ENCODE results near the gene CCL20.

Gene CCL20

DNA sequence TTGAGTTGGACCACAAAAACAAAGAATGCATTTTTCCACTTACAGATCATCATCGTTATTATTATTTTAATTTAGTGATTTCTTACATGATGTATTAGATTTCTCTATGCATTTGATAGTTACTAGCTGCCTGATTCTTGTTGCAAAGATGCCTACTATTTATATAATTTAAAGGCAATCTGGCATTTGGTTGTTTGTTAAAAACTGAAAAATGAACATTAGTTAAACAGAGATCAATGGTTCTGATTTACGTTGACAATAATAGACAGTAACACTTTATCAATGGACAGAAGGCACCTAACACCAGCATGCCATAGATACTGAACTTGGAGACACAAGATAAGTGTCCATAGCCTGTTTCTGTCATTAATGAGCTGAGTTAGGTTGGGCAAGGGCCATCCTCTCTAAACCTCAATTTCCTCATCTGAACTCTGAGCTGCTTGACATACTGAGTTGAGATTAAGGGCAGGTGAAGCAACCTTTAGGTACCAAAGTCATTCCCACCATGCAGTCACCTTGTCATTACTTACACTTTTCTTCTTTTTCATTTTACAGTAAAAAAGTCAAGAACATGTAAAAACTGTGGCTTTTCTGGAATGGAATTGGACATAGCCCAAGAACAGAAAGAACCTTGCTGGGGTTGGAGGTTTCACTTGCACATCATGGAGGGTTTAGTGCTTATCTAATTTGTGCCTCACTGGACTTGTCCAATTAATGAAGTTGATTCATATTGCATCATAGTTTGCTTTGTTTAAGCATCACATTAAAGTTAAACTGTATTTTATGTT lies 3.1 kb downstream of the CCL20 start:
- CTCF ChIA-PET, result interaction anchor here (0.9 kb wide), 1 partner anchor 50 kb away, joined by 3 read pairs; no protein-coding TSS in a partner anchor
- Histone ChIP-seq H3K9me3 (ENCODE audit: control insufficient read depth, insufficient read depth, low read depth, low read length) (no peaks in the 10 kb centered on the region), H3K4me3 (ENCODE audit: low read depth, low read length) (no peak overlapping the region), H3K4me1 (ENCODE audit: control insufficient read depth, insufficient read depth, low read length) (no peaks in the 10 kb centered on the region; the same call in 1 of the 2 replicates), H3K36me3 (ENCODE audit: control insufficient read depth in 2 of 2, insufficient read depth in 1 of 2, low read length in 2 of 2) (no peaks in the 10 kb centered on the region), H3K27ac (ENCODE audit: extremely low read depth, low read depth, low read length) (no peak overlapping the region)
- POLR2A ChIA-PET, result no interaction called here
- TF ChIP-seq ZNF530 (tag by site-specific recombination; IDR thresholded peaks at IDR 0.05; ENCODE audit: low read depth) (no peak), GLIS2 (tag by site-specific recombination; IDR thresholded peaks at IDR 0.05) (no peak), ZNF211 (tag by site-specific recombination; IDR thresholded peaks at IDR 0.05; ENCODE audit: low read depth) (no peak), ZNF473 (tag by site-specific recombination; IDR thresholded peaks at IDR 0.05) (no peak), ZNF555 (tag by site-specific recombination; conservative IDR thresholded peaks at IDR 0.05) (no peak), OVOL3 (tag by site-specific recombination; IDR thresholded peaks at IDR 0.05) (no peak), ZFHX2 (tag by site-specific recombination; conservative IDR thresholded peaks at IDR 0.05) (no peak), ZNF248 (tag by site-specific recombination; IDR thresholded peaks at IDR 0.05) (no peak), ZNF132 (tag by site-specific recombination; IDR thresholded peaks at IDR 0.05; ENCODE audit: borderline replicate concordance) (no peak), ZNF37A (tag by site-specific recombination; IDR thresholded peaks at IDR 0.05) (no peak), SALL2 (tag by site-specific recombination; IDR thresholded peaks at IDR 0.05; ENCODE audit: borderline replicate concordance) (no peak), MEIS1 (CRISPR knock-in tag; IDR thresholded peaks at IDR 0.05; ENCODE audit: borderline replicate concordance) (no peak), ZNF654 (tag by site-specific recombination; IDR thresholded peaks at IDR 0.05; ENCODE audit: low read depth) (no peak), ZNF366 (tag by site-specific recombination; conservative IDR thresholded peaks at IDR 0.05) (no peak), ZNF791 (tag by site-specific recombination; IDR thresholded peaks at IDR 0.05) (no peak), ZNF138 (tag by site-specific recombination; IDR thresholded peaks at IDR 0.05; ENCODE audit: borderline replicate concordance) (no peak)
- TF ChIP-seq, protein P1, sequence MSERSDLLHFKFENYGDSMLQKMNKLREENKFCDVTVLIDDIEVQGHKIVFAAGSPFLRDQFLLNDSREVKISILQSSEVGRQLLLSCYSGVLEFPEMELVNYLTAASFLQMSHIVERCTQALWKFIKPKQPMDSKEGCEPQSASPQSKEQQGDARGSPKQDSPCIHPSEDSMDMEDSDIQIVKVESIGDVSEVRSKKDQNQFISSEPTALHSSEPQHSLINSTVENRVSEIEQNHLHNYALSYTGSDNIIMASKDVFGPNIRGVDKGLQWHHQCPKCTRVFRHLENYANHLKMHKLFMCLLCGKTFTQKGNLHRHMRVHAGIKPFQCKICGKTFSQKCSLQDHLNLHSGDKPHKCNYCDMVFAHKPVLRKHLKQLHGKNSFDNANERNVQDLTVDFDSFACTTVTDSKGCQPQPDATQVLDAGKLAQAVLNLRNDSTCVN (tag by site-specific recombination; optimal IDR thresholded peaks at IDR 0.05), result no peak
- TF ChIP-seq, protein P2, sequence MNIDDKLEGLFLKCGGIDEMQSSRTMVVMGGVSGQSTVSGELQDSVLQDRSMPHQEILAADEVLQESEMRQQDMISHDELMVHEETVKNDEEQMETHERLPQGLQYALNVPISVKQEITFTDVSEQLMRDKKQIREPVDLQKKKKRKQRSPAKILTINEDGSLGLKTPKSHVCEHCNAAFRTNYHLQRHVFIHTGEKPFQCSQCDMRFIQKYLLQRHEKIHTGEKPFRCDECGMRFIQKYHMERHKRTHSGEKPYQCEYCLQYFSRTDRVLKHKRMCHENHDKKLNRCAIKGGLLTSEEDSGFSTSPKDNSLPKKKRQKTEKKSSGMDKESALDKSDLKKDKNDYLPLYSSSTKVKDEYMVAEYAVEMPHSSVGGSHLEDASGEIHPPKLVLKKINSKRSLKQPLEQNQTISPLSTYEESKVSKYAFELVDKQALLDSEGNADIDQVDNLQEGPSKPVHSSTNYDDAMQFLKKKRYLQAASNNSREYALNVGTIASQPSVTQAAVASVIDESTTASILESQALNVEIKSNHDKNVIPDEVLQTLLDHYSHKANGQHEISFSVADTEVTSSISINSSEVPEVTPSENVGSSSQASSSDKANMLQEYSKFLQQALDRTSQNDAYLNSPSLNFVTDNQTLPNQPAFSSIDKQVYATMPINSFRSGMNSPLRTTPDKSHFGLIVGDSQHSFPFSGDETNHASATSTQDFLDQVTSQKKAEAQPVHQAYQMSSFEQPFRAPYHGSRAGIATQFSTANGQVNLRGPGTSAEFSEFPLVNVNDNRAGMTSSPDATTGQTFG (tag by site-specific recombination; IDR thresholded peaks at IDR 0.05; ENCODE audit: borderline replicate concordance), result no peak

DNA sequence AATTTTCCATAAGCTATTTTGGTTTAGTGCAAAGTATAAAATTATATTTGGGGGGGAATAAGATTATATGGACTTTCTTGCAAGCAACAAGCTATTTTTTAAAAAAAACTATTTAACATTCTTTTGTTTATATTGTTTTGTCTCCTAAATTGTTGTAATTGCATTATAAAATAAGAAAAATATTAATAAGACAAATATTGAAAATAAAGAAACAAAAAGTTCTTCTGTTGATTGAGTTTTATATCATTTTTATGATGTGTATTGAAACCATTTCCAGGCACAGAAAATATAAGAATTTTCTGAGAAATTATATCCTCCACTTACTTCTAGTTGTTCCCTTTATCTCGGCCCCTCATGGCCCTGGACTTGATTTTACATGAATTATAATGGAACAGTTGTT lies 3.7 kb downstream of the CCL20 start:
- H3K9me3 ChIP-seq (ENCODE audit: control insufficient read depth, insufficient read depth, low read depth, low read length), result no peaks in the 10 kb centered on the region
- H3K36me3 ChIP-seq (ENCODE audit: control insufficient read depth in 2 of 2, insufficient read depth in 1 of 2, low read length in 2 of 2), result no peaks in the 10 kb centered on the region
- CTCF ChIA-PET, result no interaction called here
- no peaks in the 10 kb centered on the region; the same call in 1 of the 2 replicates for H3K4me1 ChIP-seq (ENCODE audit: control insufficient read depth, insufficient read depth, low read length)
- H3K27ac ChIP-seq (ENCODE audit: extremely low read depth, low read depth, low read length), result no peak overlapping the region
- POLR2A ChIA-PET, result no interaction called here
- no peak overlapping the region for H3K4me3 ChIP-seq (ENCODE audit: low read depth, low read length)
- TF ChIP-seq ZNF324 (tag by site-specific recombination; IDR thresholded peaks at IDR 0.05), result no peak
- TF ChIP-seq, protein P3, sequence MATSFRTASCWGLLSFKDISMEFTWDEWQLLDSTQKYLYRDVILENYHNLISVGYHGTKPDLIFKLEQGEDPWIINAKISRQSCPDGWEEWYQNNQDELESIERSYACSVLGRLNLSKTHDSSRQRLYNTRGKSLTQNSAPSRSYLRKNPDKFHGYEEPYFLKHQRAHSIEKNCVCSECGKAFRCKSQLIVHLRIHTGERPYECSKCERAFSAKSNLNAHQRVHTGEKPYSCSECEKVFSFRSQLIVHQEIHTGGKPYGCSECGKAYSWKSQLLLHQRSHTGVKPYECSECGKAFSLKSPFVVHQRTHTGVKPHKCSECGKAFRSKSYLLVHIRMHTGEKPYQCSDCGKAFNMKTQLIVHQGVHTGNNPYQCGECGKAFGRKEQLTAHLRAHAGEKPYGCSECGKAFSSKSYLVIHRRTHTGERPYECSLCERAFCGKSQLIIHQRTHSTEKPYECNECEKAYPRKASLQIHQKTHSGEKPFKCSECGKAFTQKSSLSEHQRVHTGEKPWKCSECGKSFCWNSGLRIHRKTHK (tag by site-specific recombination; IDR thresholded peaks at IDR 0.05), result no peak
- TF ChIP-seq ZNF792 (tag by site-specific recombination; IDR thresholded peaks at IDR 0.05), result no peak
- TF ChIP-seq GLI2 (tag by site-specific recombination; IDR thresholded peaks at IDR 0.05; ENCODE audit: borderline replicate concordance, low read depth), result no peak
- no peak for TF ChIP-seq ZNF211 (tag by site-specific recombination; IDR thresholded peaks at IDR 0.05; ENCODE audit: low read depth)
